NCI-H748 (cell line): ENCODE results near the gene TPSG1.
"Not testable (repeated sequence)": the region's sequence is repeated elsewhere in the genome, so short reads cannot be mapped to it uniquely, and the experiment has no call there.

Experiments used
- DNase-seq: peaks from one replicate; lab custom pipeline; 2025; ENCODE audit not compliant: unreplicated experiment; lab: John Stamatoyannopoulos, UW

TPSG1 gene

DNA sequence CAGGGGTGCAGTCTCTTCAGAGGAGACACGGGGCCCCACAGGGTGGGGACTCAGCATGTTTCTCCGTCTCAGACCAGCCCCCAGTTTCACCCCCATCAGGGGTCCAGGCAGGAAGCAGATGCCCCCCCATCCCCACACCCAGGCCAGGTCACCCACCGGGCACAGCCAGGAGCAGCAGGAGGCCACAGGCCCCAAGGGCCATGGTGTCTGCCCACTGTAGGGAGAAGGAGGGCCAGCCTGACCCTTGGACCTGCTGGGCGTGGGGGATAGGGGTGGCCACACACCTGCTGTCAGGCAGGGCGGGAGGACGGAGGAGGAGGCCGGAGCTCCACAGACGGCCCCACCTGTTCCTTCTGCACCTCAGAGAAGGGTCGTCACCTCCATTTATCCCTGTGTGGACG is at the start of gene TPSG1:
TPSG1 (minus strand) TSS at position 218 of the 401 bp plus-strand sequence; CDS start at position 202, 16 bp downstream.
- no peak for DNase-seq

- no peak for DNase-seq
Observed at GRCh38 chr16:1274767-1275166, 49.7 kb upstream of the TPSG1 start.

GRCh38 chr16:1273816-1274215 is 48.7 kb upstream of the TPSG1 start:
- no peak for DNase-seq

DNA sequence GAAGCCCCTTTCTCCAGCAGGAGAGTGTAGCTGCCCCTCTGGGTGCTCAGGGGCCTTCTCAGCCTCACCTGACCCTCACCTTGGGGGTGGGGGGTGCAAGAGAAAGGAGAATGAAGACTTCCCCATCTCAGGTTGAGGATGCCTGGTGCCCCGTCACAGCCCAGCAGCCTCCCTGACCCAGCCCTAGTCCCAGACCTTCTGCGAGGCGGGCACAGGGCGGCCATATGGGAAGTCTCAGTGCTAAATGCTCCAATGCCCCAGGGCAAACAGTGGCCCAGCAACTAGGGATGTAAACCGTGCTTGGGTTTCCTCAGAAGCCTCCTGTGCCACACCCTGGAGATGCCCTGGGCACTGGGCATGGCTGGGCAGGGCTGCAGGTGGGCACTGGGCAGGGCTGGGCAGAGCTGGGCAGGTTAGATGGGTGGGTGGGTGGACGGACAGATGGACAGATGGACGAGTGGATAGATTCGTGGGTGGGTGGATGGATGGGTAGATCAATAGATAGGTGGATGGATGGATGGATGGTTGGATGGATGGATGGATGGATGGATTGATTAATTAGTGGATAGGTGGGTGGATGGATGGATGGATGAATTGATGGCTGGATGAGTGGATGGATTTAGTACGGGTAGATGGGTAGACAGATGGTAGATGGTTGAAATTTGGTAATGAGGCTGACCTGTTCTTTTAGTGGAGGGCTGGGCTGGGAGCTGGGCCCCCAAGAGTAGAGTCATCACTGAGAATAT is 47.6 kb upstream of the TPSG1 start:
- peak; percentile 33 for DNase-seq

DNA sequence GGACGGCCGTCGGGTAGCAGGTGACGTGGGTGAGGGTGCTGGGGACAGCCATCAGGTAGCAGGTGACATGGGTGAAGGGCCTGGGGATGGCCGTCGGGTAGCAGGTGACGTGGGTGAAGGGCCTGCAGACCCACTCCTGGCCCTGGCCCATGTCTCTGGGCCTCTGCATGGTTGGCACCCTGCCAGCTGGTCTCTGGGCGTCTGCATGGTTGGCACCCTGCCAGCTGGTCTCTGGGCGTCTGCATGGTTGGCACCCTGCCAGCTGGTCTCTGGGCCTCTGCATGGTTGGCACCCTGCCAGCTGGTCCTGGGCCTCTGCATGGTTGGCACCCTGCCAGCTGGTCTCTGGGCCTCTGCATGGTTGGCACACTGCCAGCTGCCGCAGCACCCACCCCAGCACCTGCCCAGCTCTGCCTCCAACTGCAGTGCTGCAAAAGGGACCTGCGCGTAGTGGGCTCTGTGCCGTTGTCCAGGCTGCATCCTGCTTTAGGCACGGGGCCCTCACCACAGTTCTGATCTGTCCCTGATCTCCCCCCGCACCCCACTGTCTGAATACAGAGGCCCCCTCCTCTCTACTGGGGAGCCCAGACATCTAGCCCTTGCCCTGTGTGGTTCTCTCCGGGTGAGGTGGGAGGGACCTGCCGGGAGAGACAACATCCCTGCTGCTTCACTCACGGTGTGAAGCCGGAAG is 46.8 kb upstream of the TPSG1 start:
- DNase-seq, result peak; percentile 95

DNA sequence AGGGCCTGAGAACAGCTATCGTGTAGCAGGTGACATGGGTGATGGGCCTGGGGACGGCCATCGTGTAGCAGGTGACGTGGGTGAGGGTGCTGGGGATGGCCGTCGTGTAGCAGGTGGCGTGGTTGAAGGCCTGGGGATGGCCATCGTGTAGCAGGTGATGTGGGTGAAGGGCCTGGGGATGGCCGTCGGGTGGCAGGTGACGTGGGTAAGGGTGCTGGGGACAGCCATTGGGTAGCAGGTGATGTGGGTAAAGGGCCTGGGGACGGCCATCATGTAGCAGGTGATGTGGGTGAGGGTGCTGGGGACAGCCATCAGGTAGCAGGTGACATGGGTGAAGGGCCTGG is 46.3 kb upstream of the TPSG1 start:
- DNase-seq, result no peak

DNA sequence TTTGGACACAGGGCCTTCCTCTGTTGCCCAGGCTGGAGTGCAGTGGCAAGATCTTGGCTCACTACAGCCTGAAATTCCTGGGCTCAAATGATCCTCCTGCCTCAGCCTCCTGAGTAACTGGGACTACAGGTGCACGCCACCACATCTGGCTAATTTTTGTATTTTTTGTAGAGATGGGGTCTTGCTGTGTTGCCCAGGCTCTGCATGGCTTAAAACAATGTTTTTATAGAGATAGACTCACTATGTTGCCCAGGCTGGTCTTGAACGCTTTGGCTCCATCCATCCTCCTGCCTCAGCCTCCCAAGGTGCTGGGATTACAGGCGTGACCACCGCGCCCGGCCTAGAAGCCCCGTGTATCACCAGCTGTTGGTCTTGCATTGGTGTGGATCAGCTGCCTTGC is 44.4 kb upstream of the TPSG1 start:
- DNase-seq, result not testable (repeated sequence)

- no peak for DNase-seq
Observed at GRCh38 chr16:1265826-1266225, 40.8 kb upstream of the TPSG1 start.

- DNase-seq, result no peak
Observed at GRCh38 chr16:1265090-1265630, 40.1 kb upstream of the TPSG1 start.

GRCh38 chr16:1264345-1265089 is 39.4 kb upstream of the TPSG1 start:
- no peak for DNase-seq

- DNase-seq, result no peak
Observed at GRCh38 chr16:1263591-1264344, 38.7 kb upstream of the TPSG1 start.

- no peak for DNase-seq
Observed at GRCh38 chr16:1262846-1263221, 37.8 kb upstream of the TPSG1 start.

DNA sequence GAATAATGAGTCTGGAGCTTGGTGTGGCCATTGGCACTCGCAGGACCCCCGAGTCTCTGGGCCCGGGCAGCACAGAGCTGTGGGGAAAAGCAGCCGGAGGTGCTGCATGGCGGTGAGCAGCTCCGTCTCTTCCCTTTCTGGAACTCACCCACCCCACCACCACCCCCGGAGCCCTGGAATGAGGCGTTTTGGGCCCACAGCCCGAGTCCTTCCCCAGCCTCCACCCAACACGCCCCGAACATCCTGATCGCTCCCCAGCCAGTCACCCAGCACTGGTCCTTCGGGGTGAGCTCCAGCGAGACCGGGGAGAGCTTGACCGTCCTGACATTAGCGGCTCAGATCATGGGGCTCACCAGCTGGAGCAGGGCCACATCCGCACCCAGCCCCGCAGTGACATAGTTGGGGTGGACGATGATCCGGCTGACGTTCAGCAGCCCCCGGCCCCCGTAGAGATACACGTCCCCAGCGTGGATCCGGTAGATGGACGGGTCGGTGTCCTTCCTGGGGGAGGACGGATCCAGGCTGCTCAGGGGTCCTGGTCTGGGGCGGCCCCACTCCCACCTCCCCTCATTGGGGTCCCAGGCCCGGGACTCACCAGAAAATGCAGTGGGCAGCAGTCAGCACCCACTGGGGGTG is 37.3 kb upstream of the TPSG1 start:
- DNase-seq, result no peak

DNA sequence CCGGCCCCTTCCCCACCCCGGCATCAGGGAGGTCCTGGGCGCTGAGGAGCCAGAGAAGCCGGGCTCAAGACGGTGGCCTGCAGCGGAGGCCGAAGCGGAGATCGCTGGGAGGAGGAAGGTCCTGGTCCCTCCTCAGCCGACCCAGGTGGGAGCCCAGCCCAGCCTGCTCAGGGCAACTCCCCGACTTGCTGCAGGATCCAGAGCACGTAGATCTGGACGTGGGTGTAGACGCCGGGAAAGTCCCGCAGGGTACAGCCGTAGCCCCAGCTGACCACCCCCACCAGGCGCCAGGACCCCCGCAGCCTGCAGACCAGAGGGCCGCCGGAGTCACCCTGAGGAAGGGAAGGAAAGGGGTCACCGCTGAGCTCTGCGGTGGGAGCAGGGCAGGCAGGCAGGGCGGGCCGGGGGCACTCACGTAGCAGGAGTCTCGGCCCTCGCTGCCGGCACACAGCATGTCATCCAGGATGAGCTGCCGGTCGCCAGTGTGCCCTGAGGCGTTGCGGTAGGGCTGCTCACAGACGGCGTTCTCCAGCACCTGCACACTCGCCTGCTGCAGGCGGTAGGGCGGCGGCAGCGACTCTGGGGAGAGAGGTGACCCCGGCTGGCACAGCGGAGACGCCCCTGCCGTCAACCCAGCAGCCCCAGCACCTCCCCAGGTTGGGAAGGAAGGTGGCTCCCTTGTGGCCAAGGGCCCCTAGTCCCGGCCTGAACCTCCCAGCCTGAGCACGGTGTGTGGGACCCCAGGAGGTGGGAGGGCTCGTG is 36.2 kb upstream of the TPSG1 start:
- peak; percentile 19 for DNase-seq

DNA sequence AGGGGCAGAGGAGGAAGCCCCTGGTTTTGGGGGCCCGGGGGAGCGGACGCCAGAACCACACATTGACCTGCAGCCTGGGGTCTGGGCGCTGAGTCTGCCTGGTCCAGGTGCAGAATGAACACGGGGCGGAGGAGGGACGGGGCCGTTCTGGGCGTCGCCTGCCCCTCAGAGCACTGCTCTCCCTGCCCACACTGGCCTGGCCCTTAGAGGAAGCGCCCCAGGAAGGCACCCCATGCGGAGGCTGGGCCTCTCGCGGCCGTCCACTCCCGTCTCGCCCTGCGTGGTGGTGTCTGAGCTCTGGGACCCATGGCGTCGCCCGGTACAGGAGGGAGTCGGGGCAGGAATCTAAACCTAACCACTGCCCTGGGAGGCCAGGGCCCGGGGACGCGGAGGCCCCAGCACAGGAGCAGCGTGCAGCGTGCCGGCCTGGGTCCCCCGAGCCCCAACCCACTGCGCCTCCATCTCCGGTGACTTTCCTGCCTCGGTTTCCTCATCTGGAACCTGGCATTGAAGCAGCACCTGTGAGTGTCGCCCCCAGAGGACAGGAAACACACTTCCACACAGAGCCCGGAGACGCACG is 35.1 kb upstream of the TPSG1 start:
- DNase-seq, result no peak

- DNase-seq, result no peak
Observed at GRCh38 chr16:1259760-1260068, 34.6 kb upstream of the TPSG1 start.

DNA sequence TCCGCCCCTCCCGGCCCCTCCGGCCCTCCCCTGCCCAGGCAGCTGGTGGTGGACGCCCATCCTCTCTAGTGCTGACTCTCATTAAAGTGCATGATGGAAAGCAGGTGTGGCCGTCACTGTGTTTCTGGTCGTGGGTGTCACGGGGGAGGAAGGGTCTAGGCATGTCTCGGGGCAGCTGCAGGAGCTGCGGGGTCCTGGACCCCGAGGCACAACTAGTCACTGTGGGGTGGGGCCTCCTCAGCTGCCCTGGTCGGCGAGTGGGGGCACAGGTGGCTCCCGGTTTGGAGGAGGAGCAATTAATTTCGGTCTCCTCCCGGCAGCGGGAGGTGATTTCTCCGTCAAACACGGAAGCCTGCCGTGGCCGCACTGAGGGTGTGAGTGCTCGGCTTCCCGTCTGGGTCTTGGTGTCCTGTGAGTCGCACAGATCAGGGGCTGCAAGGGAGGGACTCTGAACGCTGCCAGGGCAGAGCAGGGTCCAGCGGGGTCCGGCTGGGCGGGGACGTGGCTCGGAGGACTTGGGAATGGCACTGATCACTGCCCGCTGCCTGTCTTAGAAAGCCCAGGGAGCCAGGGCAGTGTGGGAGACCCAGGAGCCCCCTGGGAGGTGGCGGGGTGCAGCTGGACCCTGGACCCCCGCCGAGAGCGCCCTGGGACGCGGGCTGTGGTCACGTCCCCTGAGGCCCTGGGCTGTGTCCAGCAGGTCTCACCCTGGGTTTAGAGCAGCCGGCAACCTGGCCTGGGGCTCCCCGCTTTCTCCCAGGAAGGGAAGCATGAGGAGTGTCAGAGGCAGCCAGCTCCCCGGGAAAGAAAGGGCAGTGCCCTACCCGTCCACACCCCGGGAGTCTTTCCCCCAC is 34.1 kb upstream of the TPSG1 start:
- peak; percentile 77 for DNase-seq

GRCh38 chr16:1258225-1258600 is 33.1 kb upstream of the TPSG1 start:
- DNase-seq, result peak; percentile 20
